Astrocyte (in vitro differentiated cells and primary cell): ENCODE results near the gene PDK3. TPM values are rescaled to one million over a fixed set of nuclear protein-coding genes. Genes with fewer than 3 reads are reported as not detected.
A peak's percentile ranks its signal among the peaks of the same experiment; 100 is the strongest.

ENCODE experiments used
- DNase-seq: peaks from one replicate; pipeline ENCODE4 v3.0.0-alpha.2; 2010; ENCODE audit warnings: low read depth
- FAIRE-seq: peaks from 2 replicates; lab custom pipeline; 2011; peaks lifted over from hg19 to GRCh38; lab: Jason Lieb, UNC
- H2AFZ ChIP-seq: 2 replicates; pipeline ENCODE4 v1.6.0; 2012; ENCODE audit warnings: low read depth, low read length, inconsistent platforms
- H3K27ac ChIP-seq: 2 replicates; pipeline ENCODE4 v1.5.1; 2011; ENCODE audit warnings: low read depth, low read length, inconsistent platforms
- H3K27me3 ChIP-seq: 2 replicates; pipeline ENCODE4 v1.6.0; 2011; ENCODE audit warnings: low read length, inconsistent platforms; ENCODE audit not compliant: insufficient read depth
- H3K36me3 ChIP-seq: 2 replicates; pipeline ENCODE4 v1.5.1; 2011; ENCODE audit warnings: low read length, inconsistent platforms; ENCODE audit not compliant: insufficient read depth
- H3K4me1 ChIP-seq: 2 replicates; pipeline ENCODE4 v1.5.1; 2011; ENCODE audit warnings: low read length, inconsistent platforms; ENCODE audit not compliant: insufficient read depth
- H3K4me2 ChIP-seq: 2 replicates; pipeline ENCODE4 v1.6.0; 2012; ENCODE audit warnings: low read length, inconsistent platforms
- H3K4me3 ChIP-seq: 2 replicates; pipeline ENCODE4 v1.5.1; 2011; ENCODE audit warnings: low read depth, mild to moderate bottlenecking, low read length, inconsistent platforms; ENCODE audit not compliant: insufficient read depth
- H3K79me2 ChIP-seq: 2 replicates; pipeline ENCODE4 v1.6.0; 2012; ENCODE audit warnings: mild to moderate bottlenecking, low read length, inconsistent platforms; ENCODE audit not compliant: insufficient read depth
- H3K9ac ChIP-seq: 2 replicates; pipeline ENCODE4 v1.6.0; 2012; ENCODE audit warnings: mild to moderate bottlenecking, low read length, inconsistent platforms
- H3K9me3 ChIP-seq: 2 replicates; pipeline ENCODE4 v1.5.1; 2012; ENCODE audit warnings: low read depth, mild to moderate bottlenecking, low read length, inconsistent platforms; ENCODE audit not compliant: insufficient read depth
- H4K20me1 ChIP-seq: 2 replicates; pipeline ENCODE4 v1.6.0; 2012; ENCODE audit warnings: low read length, inconsistent platforms; ENCODE audit not compliant: insufficient read depth
- H3K27ac Mint-ChIP-seq: one replicate; pipeline ENCODE4 v1.8.0; 2021; ENCODE audit warnings: mild to moderate bottlenecking, mixed read lengths; ENCODE audit not compliant: unreplicated experiment
- H3K27me3 Mint-ChIP-seq: one replicate; pipeline ENCODE4 v1.8.0; 2021; ENCODE audit warnings: low read depth, mixed read lengths; ENCODE audit not compliant: unreplicated experiment
- H3K36me3 Mint-ChIP-seq: one replicate; pipeline ENCODE4 v1.8.0; 2021; ENCODE audit warnings: low read depth, mixed read lengths; ENCODE audit not compliant: unreplicated experiment
- H3K4me1 Mint-ChIP-seq: one replicate; pipeline ENCODE4 v1.8.0; 2021; ENCODE audit warnings: low read depth, mixed read lengths; ENCODE audit not compliant: unreplicated experiment
- H3K4me3 Mint-ChIP-seq: one replicate; pipeline ENCODE4 v1.8.0; 2021; ENCODE audit warnings: mild to moderate bottlenecking, moderate library complexity, mixed read lengths; ENCODE audit not compliant: unreplicated experiment
- H3K9me3 Mint-ChIP-seq: one replicate; pipeline ENCODE4 v1.8.0; 2021; ENCODE audit warnings: mild to moderate bottlenecking, mixed read lengths; ENCODE audit not compliant: unreplicated experiment
- EZH2 ChIP-seq: IDR thresholded peaks from 2 replicates; pipeline ENCODE4 v1.6.1; 2012; ENCODE audit warnings: mild to moderate bottlenecking, low read length, inconsistent platforms; ENCODE audit not compliant: insufficient read depth
- total RNA-seq: library from RNA; stranded (reverse); gene quantifications from 2 replicates; pipeline ENCODE4 v1.2.1, GENCODE V29; 2021
- TF ChIP-seq, protein P1 (sequence below): IDR thresholded peaks from 2 replicates; pipeline ENCODE4 v1.5.1; 2011; ENCODE audit warnings: low read depth, mild to moderate bottlenecking, inconsistent platforms, low read length, moderate library complexity; ENCODE audit not compliant: insufficient read depth

The PDK3 gene
- total RNA-seq, 1 donor from 2014 or later, result 4.6 TPM

- H3K36me3 Mint-ChIP-seq, result no peaks in the 10 kb centered on the region
- TF ChIP-seq, protein P1, sequence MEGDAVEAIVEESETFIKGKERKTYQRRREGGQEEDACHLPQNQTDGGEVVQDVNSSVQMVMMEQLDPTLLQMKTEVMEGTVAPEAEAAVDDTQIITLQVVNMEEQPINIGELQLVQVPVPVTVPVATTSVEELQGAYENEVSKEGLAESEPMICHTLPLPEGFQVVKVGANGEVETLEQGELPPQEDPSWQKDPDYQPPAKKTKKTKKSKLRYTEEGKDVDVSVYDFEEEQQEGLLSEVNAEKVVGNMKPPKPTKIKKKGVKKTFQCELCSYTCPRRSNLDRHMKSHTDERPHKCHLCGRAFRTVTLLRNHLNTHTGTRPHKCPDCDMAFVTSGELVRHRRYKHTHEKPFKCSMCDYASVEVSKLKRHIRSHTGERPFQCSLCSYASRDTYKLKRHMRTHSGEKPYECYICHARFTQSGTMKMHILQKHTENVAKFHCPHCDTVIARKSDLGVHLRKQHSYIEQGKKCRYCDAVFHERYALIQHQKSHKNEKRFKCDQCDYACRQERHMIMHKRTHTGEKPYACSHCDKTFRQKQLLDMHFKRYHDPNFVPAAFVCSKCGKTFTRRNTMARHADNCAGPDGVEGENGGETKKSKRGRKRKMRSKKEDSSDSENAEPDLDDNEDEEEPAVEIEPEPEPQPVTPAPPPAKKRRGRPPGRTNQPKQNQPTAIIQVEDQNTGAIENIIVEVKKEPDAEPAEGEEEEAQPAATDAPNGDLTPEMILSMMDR, result no peak
- no peak for TF ChIP-seq EZH2
- Histone ChIP-seq H4K20me1 (no peaks in the 10 kb centered on the region), H3K27me3 (no peaks in the 10 kb centered on the region), H3K9me3 (no peaks in the 10 kb centered on the region), H3K4me1 (no peaks in the 10 kb centered on the region), H3K27ac (no peak overlapping the region), H3K4me3 (peak overlapping the region; percentile 71), H3K79me2 (no peaks in the 10 kb centered on the region), H2AFZ (peak overlapping the region; percentile 81), H3K36me3 (no peaks in the 10 kb centered on the region), H3K4me2 (peak overlapping the region; percentile 90), H3K9ac (peak overlapping the region; percentile 71)
- no peaks in the 10 kb centered on the region for H3K4me1 Mint-ChIP-seq
- H3K9me3 Mint-ChIP-seq, result no peaks in the 10 kb centered on the region
- H3K27ac Mint-ChIP-seq, result no peak overlapping the region
- H3K27me3 Mint-ChIP-seq, result no peaks in the 10 kb centered on the region
- DNase-seq, result no peak
- H3K4me3 Mint-ChIP-seq, result peak overlapping the region; percentile 74
- FAIRE-seq, result no peak
These were observed 413 bp downstream of the PDK3 start for GRCh38 chrX:24465532-24465865.

- H3K4me3 Mint-ChIP-seq, result peak overlapping the region; percentile 74
- H3K27me3 Mint-ChIP-seq, result no peaks in the 10 kb centered on the region
- Histone ChIP-seq H3K9me3 (no peaks in the 10 kb centered on the region), H4K20me1 (no peaks in the 10 kb centered on the region), H3K79me2 (no peaks in the 10 kb centered on the region), H3K36me3 (no peaks in the 10 kb centered on the region), H3K4me1 (no peaks in the 10 kb centered on the region), H3K9ac (peak overlapping the region; percentile 71), H3K4me2 (peak overlapping the region; percentile 90), H3K27ac (no peak overlapping the region), H2AFZ (no peak overlapping the region), H3K4me3 (peak overlapping the region; percentile 71), H3K27me3 (no peaks in the 10 kb centered on the region)
- DNase-seq, result no peak
- no peak for TF ChIP-seq EZH2
- TF ChIP-seq, protein P1, result no peak
- peak; percentile 49 for FAIRE-seq
- no peaks in the 10 kb centered on the region for H3K4me1 Mint-ChIP-seq
- no peaks in the 10 kb centered on the region for H3K9me3 Mint-ChIP-seq
- no peaks in the 10 kb centered on the region for H3K36me3 Mint-ChIP-seq
- no peak overlapping the region for H3K27ac Mint-ChIP-seq
These were observed 939 bp downstream of the PDK3 start for GRCh38 chrX:24466025-24466424.

DNA sequence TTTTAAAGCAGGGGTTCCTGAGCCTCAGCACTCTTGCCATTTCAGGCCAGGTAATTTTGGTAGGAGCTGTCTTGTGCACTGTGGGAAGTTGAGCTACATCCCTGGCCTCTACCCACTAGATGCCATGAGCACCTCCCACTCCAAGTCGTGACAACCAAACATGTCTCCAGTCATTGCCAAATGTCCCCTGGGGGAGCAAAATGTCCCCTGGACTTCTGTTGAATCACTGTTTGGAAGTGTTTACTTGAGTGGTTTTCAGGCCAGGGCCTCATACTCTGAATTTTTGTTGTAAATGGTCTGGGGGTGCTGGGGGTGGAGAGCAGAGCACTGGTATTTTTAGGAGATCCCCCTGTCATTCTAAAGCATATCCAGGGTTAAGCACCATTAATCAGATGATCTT is 3.2 kb downstream of the PDK3 start:
- H3K4me1 Mint-ChIP-seq, result no peaks in the 10 kb centered on the region
- no peaks in the 10 kb centered on the region for H3K36me3 Mint-ChIP-seq
- Histone ChIP-seq H4K20me1 (no peaks in the 10 kb centered on the region), H3K4me3 (no peak overlapping the region), H3K9me3 (no peaks in the 10 kb centered on the region), H3K79me2 (no peaks in the 10 kb centered on the region), H3K36me3 (no peaks in the 10 kb centered on the region), H3K4me1 (no peaks in the 10 kb centered on the region), H3K9ac (no peak overlapping the region), H3K27me3 (no peaks in the 10 kb centered on the region), H3K27ac (no peak overlapping the region), H2AFZ (no peak overlapping the region), H3K4me2 (no peak overlapping the region)
- DNase-seq, result no peak
- H3K27ac Mint-ChIP-seq, result no peak overlapping the region
- no peaks in the 10 kb centered on the region for H3K27me3 Mint-ChIP-seq
- TF ChIP-seq, protein P1, result no peak
- TF ChIP-seq EZH2, result no peak
- FAIRE-seq, result no peak
- no peak overlapping the region for H3K4me3 Mint-ChIP-seq
- H3K9me3 Mint-ChIP-seq, result no peaks in the 10 kb centered on the region
